Loucy (cell line): ENCODE results near the gene HEG1.

Source experiments
- H2AFZ ChIP-seq: fragments of 200-600 bp; sonication (generic); 2 replicates; pipeline ENCODE4 v1.6.0; 2016; ENCODE audit warnings: antibody characterized with exemption, mild to moderate bottlenecking, low read length, moderate library complexity
- H3F3A ChIP-seq: fragments of 200-600 bp; 2 replicates; pipeline ENCODE4 v1.6.0; 2016; ENCODE audit warnings: antibody characterized with exemption, low read depth, mild to moderate bottlenecking
- H3K27me3 ChIP-seq: fragments of 200-600 bp; sonication (generic); 2 replicates; pipeline ENCODE4 v1.6.1; 2014; ENCODE audit warnings: low read length, mild to moderate bottlenecking; ENCODE audit not compliant: insufficient read depth, poor library complexity, severe bottlenecking
- H3K36me3 ChIP-seq: fragments of 200-600 bp; sonication (generic); 2 replicates; pipeline ENCODE4 v1.6.1; 2016; ENCODE audit warnings: low read length; ENCODE audit not compliant: insufficient read depth
- H3K4me1 ChIP-seq: fragments of 200-600 bp; sonication (generic); 2 replicates; pipeline ENCODE4 v1.5.1; 2014; ENCODE audit warnings: low read length, mild to moderate bottlenecking; ENCODE audit not compliant: insufficient read depth, poor library complexity, severe bottlenecking
- H3K4me2 ChIP-seq: fragments of 200-600 bp; sonication (generic); 2 replicates; pipeline ENCODE4 v1.6.0; 2014; ENCODE audit warnings: antibody characterized with exemption, low read length, low read depth, mild to moderate bottlenecking; ENCODE audit not compliant: poor library complexity, severe bottlenecking
- H3K4me3 ChIP-seq: fragments of 200-600 bp; sonication (generic); 2 replicates; pipeline ENCODE4 v1.5.1; 2014; ENCODE audit warnings: low read length, mild to moderate bottlenecking, mixed read lengths; ENCODE audit not compliant: poor library complexity, severe bottlenecking
- H3K79me2 ChIP-seq: fragments of 200-600 bp; sonication (generic); 2 replicates; pipeline ENCODE4 v1.6.1; 2014; ENCODE audit warnings: low read length; ENCODE audit not compliant: insufficient read depth
- H3K9ac ChIP-seq: fragments of 200-600 bp; sonication (generic); 2 replicates; pipeline ENCODE4 v1.6.0; 2014; ENCODE audit warnings: mild to moderate bottlenecking, low read depth, low read length, moderate library complexity; ENCODE audit not compliant: poor library complexity, severe bottlenecking
- H3K9me2 ChIP-seq: fragments of 200-600 bp; sonication (generic); replicated peaks from 2 replicates; pipeline ENCODE4 v1.6.1; 2016; ENCODE audit warnings: low read depth, low read length, mixed read lengths
- H3K9me3 ChIP-seq: fragments of 200-600 bp; sonication (generic); 2 replicates; pipeline ENCODE4 v1.6.1; 2014; ENCODE audit warnings: mild to moderate bottlenecking, antibody characterized with exemption, low read length, low read depth; ENCODE audit not compliant: insufficient read depth
- H4K20me1 ChIP-seq: fragments of 200-600 bp; sonication (generic); 2 replicates; pipeline ENCODE4 v1.6.0; 2014; ENCODE audit warnings: antibody characterized with exemption, low read length, mild to moderate bottlenecking; ENCODE audit not compliant: insufficient read depth, poor library complexity, severe bottlenecking
- CTCF ChIP-seq: fragments of 200-600 bp; sonication (generic); conservative IDR thresholded peaks from 2 replicates; pipeline ENCODE4 v1.5.1; 2014; ENCODE audit warnings: mild to moderate bottlenecking, antibody characterized with exemption, low read length
- EZH2phosphoT487 ChIP-seq: fragments of 200-600 bp; IDR thresholded peaks from 2 replicates; pipeline ENCODE4 v1.6.1; 2018; ENCODE audit warnings: antibody characterized with exemption, mild to moderate bottlenecking, moderate library complexity, borderline replicate concordance

The HEG1 gene

DNA sequence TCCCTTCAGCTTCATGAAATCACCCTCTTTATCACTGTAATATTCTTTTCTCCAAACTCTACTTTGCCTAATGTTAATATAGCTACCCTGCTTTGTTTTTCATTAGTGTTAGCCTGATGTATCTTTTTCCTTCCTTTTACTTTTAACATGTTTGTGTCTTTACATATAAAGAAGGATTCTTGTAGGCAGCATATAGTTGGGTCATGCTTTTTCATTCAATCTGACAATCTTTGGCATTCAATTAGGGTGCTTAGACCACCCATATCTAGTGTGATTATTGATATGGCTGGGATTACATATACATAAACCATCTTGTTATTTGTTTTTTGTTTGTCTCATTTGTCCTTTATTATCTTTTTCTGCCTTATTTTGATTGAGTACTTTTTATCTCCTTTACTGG, 34.9 kb upstream of the HEG1 start:
- Histone ChIP-seq H3K79me2 (no peaks in the 10 kb centered on the region), H3K27me3 (peaks cover 9% of the 10 kb centered on the region), H3F3A (no peaks in the 10 kb centered on the region), H3K9me2 (no peaks in the 10 kb centered on the region), H3K9me3 (no peaks in the 10 kb centered on the region), H3K4me1 (no peaks in the 10 kb centered on the region), H2AFZ (no peak overlapping the region), H3K9ac (no peak overlapping the region), H4K20me1 (no peaks in the 10 kb centered on the region), H3K4me3 (no peak overlapping the region), H3K36me3 (no peaks in the 10 kb centered on the region), H3K4me2 (no peak overlapping the region)
- no peak for TF ChIP-seq CTCF
- no peak for TF ChIP-seq EZH2phosphoT487

- Histone ChIP-seq H3K4me2 (no peak overlapping the region), H4K20me1 (no peaks in the 10 kb centered on the region), H3K36me3 (no peaks in the 10 kb centered on the region), H3K9me2 (no peaks in the 10 kb centered on the region), H3K79me2 (no peaks in the 10 kb centered on the region), H3K27me3 (peaks cover 9% of the 10 kb centered on the region), H3K9ac (no peak overlapping the region), H2AFZ (no peak overlapping the region), H3F3A (no peaks in the 10 kb centered on the region), H3K9me3 (no peaks in the 10 kb centered on the region), H3K4me3 (no peak overlapping the region), H3K4me1 (no peaks in the 10 kb centered on the region)
- TF ChIP-seq CTCF (no peak), EZH2phosphoT487 (no peak)
Measured at GRCh38 chr3:125087768-125088391, 32.1 kb upstream of the HEG1 start.

DNA sequence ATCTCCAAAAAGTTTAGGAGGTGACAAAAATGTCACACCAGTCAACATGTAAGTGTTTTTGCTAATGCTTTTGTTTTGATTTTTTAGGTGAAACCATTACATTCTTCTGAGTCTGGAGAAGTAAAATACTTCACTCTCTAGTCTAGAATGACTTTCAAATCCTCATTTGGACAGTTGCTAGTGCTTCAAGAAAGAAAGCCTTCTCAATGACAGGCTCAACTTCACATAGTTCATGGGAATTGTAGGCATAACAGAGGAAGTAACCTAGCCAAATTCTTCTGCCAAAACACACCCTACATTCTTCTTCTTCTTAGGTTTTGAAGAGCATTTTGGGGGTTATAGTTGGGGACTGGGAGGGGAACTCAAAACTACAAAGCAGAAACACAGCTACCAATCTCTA, 29.4 kb upstream of the HEG1 start:
- no peaks in the 10 kb centered on the region for H3K27me3 ChIP-seq
- H2AFZ ChIP-seq = no peak overlapping the region
- no peak for TF ChIP-seq CTCF
- TF ChIP-seq EZH2phosphoT487 = no peak
- no peak overlapping the region for H3K4me3 ChIP-seq
- H3K9ac ChIP-seq = no peak overlapping the region
- no peaks in the 10 kb centered on the region for H3K9me2 ChIP-seq
- no peaks in the 10 kb centered on the region for H3K36me3 ChIP-seq
- H3K9me3 ChIP-seq = no peaks in the 10 kb centered on the region
- no peaks in the 10 kb centered on the region for H4K20me1 ChIP-seq
- no peak overlapping the region for H3K4me2 ChIP-seq
- no peaks in the 10 kb centered on the region for H3K4me1 ChIP-seq
- H3F3A ChIP-seq = no peaks in the 10 kb centered on the region
- no peaks in the 10 kb centered on the region for H3K79me2 ChIP-seq
